Fibroblast of skin of left biceps (primary cell): ENCODE results near the gene ALK.

Source experiments
- DNase-seq, 2 experiments: peaks; one replicate each; pipeline ENCODE4 v3.0.0-alpha.2; 2013; ENCODE audit warnings: low read depth in 2 of 2

The ALK gene

DNA sequence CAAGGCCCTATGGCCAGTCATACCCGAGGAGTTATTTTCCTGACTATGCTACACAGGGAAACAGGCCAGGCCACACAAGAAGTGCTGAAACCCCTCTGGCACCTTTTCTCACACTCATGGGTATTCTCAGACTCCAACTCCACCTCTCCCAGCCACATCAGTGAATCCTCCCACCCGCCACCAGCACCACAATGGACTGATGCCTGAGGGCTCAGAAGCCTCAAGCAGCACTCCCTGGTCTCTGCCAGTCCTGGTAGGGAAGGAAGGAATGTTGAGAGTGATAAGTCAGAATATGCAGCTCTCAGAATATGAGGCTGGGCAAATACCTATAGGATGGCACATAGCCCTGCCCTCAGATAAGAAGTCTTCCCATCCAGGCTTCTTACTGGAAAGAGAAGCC, 391.1 kb downstream of the ALK start:
- no peak for DNase-seq

DNA sequence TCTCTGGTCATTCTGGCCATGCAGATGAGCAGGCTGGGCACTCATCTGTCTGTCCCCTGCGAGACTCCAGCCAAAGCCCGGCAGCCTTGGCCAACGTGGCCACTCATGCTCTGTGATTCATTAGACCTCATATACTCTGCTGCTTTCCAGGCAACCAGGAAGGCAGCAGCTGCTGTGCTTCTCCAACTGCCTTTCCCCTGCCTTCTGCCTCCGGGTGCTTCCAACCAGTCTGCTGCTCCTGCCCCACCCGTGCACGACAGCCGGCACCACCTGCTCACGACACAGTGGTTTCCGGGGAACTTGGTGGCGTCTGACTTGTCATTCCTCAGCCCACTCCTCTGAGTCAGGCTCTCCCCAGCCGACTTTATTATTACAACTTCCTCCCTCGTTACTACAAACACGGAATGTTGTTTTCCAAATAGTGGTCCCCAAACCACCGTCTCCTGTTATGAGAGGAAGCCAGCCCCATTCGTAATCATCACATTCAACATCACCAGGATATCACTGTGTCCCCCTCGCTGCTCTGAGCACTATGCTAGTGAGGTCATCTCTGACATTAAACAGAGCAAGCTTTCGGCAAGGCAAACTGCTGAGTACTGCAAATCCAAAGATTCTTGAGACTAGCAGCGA, 392.4 kb downstream of the ALK start:
- no peak for DNase-seq

DNA sequence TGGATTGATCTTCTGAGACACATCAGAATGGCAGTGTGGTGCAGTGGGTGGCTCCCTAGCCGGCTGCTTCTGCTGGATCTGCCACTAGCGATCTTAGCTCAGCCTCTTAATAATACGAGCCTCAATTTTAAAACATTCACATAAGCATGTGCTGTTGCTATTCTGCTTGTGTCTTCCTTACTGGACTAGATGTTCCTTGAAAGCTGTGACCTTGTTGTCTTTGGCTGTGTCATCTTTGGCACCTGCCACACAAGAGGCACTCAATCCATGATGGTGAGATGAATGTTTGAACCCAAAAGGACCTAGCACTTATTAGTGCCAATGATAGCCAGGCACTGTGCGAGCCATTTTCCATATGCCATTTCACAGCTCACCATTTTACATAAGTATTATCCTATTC, 393.0 kb downstream of the ALK start:
- no peak for DNase-seq

DNA sequence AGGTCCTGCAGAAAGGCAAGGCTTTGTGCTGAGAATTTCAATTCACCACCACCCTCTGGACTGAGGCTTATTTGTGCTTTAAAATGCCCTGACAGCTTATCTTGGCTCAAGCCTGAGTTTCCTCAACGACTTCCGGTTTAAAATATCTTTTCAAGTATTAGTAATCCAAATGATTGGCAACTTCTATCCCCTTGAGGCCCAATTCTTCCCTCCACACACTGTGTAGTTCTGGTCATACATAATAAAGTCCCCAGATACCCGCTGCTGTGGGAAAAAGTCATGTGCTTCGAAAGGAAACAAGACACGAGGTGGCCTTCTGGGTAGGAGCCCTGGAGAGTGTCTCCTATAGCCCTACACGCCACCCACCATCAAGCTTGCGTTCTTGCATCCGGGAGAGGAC, 393.4 kb downstream of the ALK start:
- no peak for DNase-seq

DNA sequence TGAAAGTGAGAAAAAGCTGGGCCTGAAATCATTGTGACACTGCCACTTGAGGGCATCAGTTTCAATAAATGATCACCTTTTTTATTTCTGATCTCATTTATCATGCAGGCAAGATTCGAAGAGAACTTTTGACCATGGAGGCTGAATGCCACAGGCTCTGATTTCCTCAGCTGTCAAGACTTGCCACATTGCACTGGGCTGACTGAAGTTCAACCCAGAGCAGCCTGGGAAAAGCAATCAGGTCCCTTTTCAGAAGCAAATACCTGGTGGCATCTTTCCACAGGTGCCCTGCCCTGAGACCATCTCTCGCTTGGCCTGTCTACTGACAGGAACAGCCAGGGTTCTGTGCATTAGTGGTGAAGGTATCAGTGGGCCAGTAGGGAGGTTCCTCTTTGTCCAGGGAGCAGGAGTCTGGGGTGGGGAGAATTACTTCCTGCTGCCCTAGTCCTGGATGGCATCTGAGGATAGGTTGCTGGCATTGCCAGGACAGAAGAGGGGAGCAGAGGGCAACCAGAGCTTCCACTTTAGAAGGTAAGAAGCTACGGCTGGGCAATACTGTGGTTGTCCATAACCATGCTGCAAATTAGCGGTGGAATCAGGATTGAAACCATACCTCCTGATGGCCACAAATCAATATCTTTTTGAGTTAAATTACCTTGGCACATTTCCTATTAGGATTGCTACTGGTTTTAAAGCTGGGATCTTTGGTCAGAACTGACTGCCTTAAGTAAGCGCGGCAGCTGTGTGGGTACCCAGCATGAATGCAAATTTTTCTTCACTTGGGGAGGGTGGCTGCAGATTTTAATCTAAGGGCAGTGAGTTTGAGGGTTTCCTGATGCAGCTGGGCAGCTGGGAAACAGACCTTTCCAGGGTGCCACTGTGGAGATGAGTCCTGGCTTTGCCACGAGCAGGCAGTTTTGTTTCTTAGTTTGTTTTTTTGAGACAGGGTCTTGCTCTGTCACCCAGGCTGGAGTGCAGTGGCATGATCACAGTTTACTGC, 394.5 kb downstream of the ALK start:
- no peak for DNase-seq

GRCh38 chr2:29525921-29526320, 395.5 kb downstream of the ALK start:
- no peak for DNase-seq

DNA sequence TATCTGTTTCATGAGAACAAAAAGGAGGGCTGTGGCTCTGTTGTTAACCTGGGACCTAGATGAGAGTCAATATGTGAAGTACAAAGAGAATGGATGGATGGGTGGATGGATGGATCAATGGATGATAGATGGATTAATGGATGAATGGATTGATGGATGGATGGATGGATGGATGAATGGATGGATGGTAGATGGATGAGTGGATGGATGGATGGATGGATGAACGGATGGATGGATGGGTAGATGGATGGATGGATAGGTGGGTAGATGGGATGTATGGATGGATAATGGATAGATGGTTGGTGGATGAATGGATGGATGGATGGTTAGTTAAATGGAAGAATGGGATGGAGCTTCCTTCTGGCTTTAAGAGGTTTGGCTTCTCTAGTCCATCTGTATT, 396.7 kb downstream of the ALK start:
- no peak for DNase-seq

- DNase-seq, result no peak
These were observed 398.3 kb downstream of the ALK start for GRCh38 chr2:29522951-29523669.

- DNase-seq, result peak; percentile 47 to 55
These were observed 401.4 kb downstream of the ALK start for GRCh38 chr2:29520001-29520400.

- peak; percentile 79 to 86 for DNase-seq
These were observed 402.0 kb downstream of the ALK start for GRCh38 chr2:29519338-29519925.

- DNase-seq, result no peak
These were observed 402.6 kb downstream of the ALK start for GRCh38 chr2:29518646-29519337.

DNA sequence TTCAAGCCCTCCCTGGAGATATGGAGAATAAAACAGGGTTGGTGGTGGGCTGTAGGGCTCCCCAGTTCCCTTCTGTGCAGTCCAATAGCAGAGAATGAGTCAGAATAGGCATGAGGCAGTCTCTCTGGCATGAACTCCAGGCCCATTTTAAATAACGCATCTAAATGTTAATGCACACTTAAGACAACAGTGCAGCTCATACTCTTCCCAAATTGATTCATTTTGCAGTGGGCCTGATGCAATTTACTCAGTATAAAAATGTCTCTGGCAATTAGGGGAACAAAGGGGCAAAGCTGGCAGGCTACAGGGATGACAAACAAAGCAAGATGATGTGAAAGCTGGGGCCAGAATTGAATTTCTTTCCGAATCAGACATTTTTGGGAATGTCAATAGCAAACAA, 403.4 kb downstream of the ALK start:
- DNase-seq, result no peak

- no peak for DNase-seq
These were observed 404.0 kb downstream of the ALK start for GRCh38 chr2:29517413-29517812.

GRCh38 chr2:29516767-29517166, 404.6 kb downstream of the ALK start:
- no peak for DNase-seq

- DNase-seq, result no peak
These were observed 411.5 kb downstream of the ALK start for GRCh38 chr2:29509878-29510277.

DNA sequence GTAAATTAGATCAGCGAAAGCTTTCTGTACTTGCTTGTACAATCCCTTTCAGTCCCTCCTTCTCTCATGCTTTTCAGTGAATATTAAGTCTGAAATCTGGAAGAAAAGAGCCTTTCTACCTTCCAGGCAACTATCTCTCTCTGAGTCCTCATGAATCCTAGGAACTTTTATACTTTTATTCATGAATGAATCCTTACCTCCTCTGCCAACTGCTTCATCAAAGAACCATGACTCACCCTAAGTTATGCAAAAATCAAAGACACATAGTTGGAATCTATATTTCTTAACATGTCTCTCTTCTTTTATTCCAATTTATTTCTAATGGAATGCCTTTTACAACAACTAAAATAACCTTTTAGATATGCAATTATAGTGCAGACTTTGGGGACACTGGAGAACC, 412.0 kb downstream of the ALK start:
- no peak for DNase-seq

DNA sequence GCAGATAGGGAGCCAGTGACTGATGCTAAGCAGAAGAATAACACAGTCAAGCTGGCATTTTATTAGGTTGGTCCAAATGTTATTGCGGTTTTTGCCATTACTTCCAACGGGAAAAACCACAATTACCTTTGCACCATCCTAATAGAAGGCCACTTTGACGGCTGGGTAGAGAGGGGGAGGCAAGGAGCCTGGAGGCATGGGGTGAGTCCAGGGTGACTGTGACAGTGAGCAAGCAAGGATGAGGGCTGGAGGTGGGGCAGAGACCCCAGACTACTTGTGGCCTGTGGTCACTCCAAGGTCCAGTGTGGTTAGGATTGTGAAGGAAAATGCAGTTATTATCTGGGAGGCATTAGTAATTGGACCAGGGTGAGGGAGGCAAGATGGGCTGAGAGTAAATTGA, 416.6 kb downstream of the ALK start:
- DNase-seq, result no peak

GRCh38 chr2:29502460-29502911, 418.9 kb downstream of the ALK start:
- peak; percentile 63 for DNase-seq

DNA sequence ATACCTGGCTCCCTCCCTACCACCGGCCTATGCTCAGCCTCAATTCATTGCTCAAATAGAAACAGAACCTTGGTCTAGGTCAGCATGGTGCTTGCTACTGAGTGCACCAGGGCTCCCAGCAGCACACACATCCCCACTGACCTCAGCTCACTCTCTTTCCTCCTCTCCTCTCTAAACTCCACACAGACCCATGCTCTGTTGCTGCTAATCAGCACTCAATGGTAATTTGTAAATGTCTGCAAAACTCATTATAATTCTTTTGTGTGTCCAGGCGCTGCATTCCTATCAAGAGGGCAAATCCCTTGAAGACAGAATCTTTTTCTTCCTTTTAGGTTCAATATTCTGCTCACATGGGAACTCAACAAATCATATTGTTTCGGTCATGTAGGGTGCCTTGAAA, 424.0 kb downstream of the ALK start:
- no peak for DNase-seq

GRCh38 chr2:29496198-29496597, 425.2 kb downstream of the ALK start:
- no peak for DNase-seq

DNA sequence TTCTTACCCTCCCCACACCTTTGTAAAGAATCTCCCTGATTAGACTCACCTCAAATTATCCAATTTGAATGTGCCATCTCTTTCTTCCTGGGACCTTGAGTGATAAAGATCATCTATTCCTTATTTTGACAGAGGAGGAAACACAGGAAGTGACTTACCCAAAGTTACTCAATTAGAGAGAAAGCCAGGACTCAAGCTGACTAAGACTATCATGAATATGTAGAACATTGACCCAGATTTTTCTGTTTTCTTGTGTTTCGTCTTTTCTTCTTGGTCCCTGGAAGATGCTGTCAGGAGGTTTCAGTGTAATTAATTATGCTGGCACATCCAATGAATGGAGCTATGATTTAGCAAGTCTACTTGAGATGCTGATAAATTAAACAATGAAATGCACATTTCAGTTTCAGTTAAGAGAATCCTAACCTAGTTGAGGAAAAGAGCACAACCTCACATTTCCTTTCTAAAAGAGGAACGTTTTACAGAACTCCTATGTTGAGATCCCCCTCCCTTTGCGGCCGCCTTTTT, 425.8 kb downstream of the ALK start:
- DNase-seq, result no peak
